Prostate gland (tissue), 2 donors: ENCODE measurements around the gene RAD51B.

ENCODE experiments used
- POLR2AphosphoS5 ChIP-seq: sonication (generic); formaldehyde crosslinking; IDR thresholded peaks from one replicate; pipeline ENCODE4 v1.6.1; 2017; ENCODE audit warnings: antibody characterized with exemption
- TF ChIP-seq, protein P1 (sequence below), 4 experiments: fragments of 200-600 bp in 2 of 4; fragments of 450-650 bp in 2 of 4; sonication (generic) in 2 of 4; IDR thresholded peaks; 1 replicate in 3 of 4; 2 replicates in 1 of 4; pipeline ENCODE4 v1.5.1; 2016 to 2019; ENCODE audit warnings: antibody characterized with exemption in 4 of 4, mild to moderate bottlenecking in 2 of 4, moderate library complexity in 2 of 4

DNA sequence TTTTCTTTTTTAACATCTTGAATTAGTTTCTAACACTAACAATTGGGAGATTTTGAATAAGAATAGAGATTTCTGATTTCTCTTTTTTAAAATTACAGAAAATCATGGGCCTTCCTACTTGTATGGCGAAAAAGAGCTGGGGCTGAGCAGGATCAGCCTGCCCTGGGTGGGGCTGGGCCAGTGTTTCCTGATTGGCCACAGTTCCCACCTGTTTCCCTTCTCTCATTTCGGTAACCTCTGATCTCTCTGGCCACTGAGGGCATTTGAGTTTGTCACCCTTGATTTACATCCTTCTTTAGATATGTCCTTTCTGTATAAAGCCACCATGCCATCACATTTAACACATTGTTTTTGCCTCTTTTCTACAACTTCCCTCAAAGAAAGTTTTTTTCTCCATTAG lies 719.1 kb downstream of the RAD51B start:
- TF ChIP-seq, protein P1, sequence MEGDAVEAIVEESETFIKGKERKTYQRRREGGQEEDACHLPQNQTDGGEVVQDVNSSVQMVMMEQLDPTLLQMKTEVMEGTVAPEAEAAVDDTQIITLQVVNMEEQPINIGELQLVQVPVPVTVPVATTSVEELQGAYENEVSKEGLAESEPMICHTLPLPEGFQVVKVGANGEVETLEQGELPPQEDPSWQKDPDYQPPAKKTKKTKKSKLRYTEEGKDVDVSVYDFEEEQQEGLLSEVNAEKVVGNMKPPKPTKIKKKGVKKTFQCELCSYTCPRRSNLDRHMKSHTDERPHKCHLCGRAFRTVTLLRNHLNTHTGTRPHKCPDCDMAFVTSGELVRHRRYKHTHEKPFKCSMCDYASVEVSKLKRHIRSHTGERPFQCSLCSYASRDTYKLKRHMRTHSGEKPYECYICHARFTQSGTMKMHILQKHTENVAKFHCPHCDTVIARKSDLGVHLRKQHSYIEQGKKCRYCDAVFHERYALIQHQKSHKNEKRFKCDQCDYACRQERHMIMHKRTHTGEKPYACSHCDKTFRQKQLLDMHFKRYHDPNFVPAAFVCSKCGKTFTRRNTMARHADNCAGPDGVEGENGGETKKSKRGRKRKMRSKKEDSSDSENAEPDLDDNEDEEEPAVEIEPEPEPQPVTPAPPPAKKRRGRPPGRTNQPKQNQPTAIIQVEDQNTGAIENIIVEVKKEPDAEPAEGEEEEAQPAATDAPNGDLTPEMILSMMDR (IDR thresholded peaks at IDR 0.05): no peak
- no peak for TF ChIP-seq POLR2AphosphoS5
